DOHH2 (cell line): ENCODE data around the gene ZWILCH.

Source experiments
- EZH2phosphoT487 ChIP-seq: fragments of 200-600 bp; sonication (generic); IDR thresholded peaks from 2 replicates; pipeline ENCODE4 v1.6.1; 2017; ENCODE audit warnings: borderline replicate concordance, mild to moderate bottlenecking, antibody characterized with exemption, low read length, moderate library complexity, mixed read lengths
- TF ChIP-seq, protein P1 (sequence below): fragments of 200-600 bp; sonication (generic); IDR thresholded peaks from one replicate; pipeline ENCODE4 v1.5.1; 2014; ENCODE audit warnings: antibody characterized with exemption, mild to moderate bottlenecking, low read depth, low read length; ENCODE audit not compliant: poor library complexity, severe bottlenecking

DNA sequence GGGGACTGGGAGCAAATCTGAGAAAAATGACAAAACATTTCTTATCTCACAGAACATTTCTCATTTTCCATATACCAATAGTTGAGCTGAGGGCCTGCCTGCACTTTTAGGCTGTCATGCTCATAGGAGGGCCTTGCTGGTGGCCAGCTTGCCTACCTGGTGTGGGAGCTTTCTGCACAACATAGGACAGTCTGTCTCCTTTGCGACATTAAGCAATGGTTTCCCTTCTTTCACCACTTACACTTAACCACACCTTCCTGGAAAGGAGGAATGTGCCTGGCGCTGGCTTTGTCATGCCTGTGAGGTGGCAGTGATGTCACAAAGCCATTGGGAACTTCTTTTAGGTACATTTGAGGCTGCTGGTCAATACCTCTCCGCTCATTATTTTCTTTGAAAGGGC lies 13.3 kb upstream of the ZWILCH start:
- TF ChIP-seq, protein P1, sequence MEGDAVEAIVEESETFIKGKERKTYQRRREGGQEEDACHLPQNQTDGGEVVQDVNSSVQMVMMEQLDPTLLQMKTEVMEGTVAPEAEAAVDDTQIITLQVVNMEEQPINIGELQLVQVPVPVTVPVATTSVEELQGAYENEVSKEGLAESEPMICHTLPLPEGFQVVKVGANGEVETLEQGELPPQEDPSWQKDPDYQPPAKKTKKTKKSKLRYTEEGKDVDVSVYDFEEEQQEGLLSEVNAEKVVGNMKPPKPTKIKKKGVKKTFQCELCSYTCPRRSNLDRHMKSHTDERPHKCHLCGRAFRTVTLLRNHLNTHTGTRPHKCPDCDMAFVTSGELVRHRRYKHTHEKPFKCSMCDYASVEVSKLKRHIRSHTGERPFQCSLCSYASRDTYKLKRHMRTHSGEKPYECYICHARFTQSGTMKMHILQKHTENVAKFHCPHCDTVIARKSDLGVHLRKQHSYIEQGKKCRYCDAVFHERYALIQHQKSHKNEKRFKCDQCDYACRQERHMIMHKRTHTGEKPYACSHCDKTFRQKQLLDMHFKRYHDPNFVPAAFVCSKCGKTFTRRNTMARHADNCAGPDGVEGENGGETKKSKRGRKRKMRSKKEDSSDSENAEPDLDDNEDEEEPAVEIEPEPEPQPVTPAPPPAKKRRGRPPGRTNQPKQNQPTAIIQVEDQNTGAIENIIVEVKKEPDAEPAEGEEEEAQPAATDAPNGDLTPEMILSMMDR: no peak
- no peak for TF ChIP-seq EZH2phosphoT487
